ENCODE data around the gene CTNNA3. TPM values are rescaled to one million over a fixed set of nuclear protein-coding genes. Genes with fewer than 3 reads are reported as not detected.

The CTNNA3 gene
- polyA plus RNA-seq, 4 donors, result 3.4 to 4.4 (median 4.0) TPM

- DNase-seq (ENCODE audit: low read depth in 4 of 4, low spot score in 3 of 4), result no peak
Measured at GRCh38 chr10:66917104-66917503, 778.9 kb downstream of the CTNNA3 start.

GRCh38 chr10:66916030-66916429 is 780.0 kb downstream of the CTNNA3 start:
- DNase-seq (ENCODE audit: low read depth in 4 of 4, low spot score in 3 of 4), result no peak

- no peak for DNase-seq (ENCODE audit: low read depth in 4 of 4, low spot score in 3 of 4)
Measured at GRCh38 chr10:66910671-66911070, 785.3 kb downstream of the CTNNA3 start.

- no peak for DNase-seq (ENCODE audit: low read depth in 4 of 4, low spot score in 3 of 4)
Measured at GRCh38 chr10:66892871-66893270, 803.1 kb downstream of the CTNNA3 start.

- DNase-seq (ENCODE audit: low read depth in 4 of 4, low spot score in 3 of 4), result no peak
Measured at GRCh38 chr10:66888237-66888636, 807.8 kb downstream of the CTNNA3 start.

- DNase-seq (ENCODE audit: low read depth in 4 of 4, low spot score in 3 of 4), result no peak
Measured at GRCh38 chr10:66886848-66887247, 809.1 kb downstream of the CTNNA3 start.

- no peak for DNase-seq (ENCODE audit: low read depth in 4 of 4, low spot score in 3 of 4)
Measured at GRCh38 chr10:66882271-66882670, 813.7 kb downstream of the CTNNA3 start.

GRCh38 chr10:66881814-66882213 is 814.2 kb downstream of the CTNNA3 start:
- no peak for DNase-seq (ENCODE audit: low read depth in 4 of 4, low spot score in 3 of 4)

- DNase-seq (ENCODE audit: low read depth in 4 of 4, low spot score in 3 of 4), result no peak
Measured at GRCh38 chr10:66880826-66881225, 815.2 kb downstream of the CTNNA3 start.

GRCh38 chr10:66880292-66880691 is 815.7 kb downstream of the CTNNA3 start:
- DNase-seq (ENCODE audit: low read depth in 4 of 4, low spot score in 3 of 4), result no peak

- DNase-seq (ENCODE audit: low read depth in 4 of 4, low spot score in 3 of 4), result no peak
Measured at GRCh38 chr10:66877361-66877760, 818.6 kb downstream of the CTNNA3 start.

GRCh38 chr10:66869635-66870034 is 826.4 kb downstream of the CTNNA3 start:
- no peak for DNase-seq (ENCODE audit: low read depth in 4 of 4, low spot score in 3 of 4)

- DNase-seq (ENCODE audit: low read depth in 4 of 4, low spot score in 3 of 4), result no peak
Measured at GRCh38 chr10:66862687-66863258, 833.2 kb downstream of the CTNNA3 start.

GRCh38 chr10:66860376-66860945 is 835.5 kb downstream of the CTNNA3 start:
- no peak for DNase-seq (ENCODE audit: low read depth in 4 of 4, low spot score in 3 of 4)

- no peak for DNase-seq (ENCODE audit: low read depth in 4 of 4, low spot score in 3 of 4)
Measured at GRCh38 chr10:66852811-66853210, 843.2 kb downstream of the CTNNA3 start.

GRCh38 chr10:66848856-66849255 is 847.1 kb downstream of the CTNNA3 start:
- no peak for DNase-seq (ENCODE audit: low read depth in 4 of 4, low spot score in 3 of 4)

- DNase-seq (ENCODE audit: low read depth in 4 of 4, low spot score in 3 of 4), result no peak
Measured at GRCh38 chr10:66844176-66844942, 851.6 kb downstream of the CTNNA3 start.

- DNase-seq (ENCODE audit: low read depth in 4 of 4, low spot score in 3 of 4), result no peak
Measured at GRCh38 chr10:66843396-66843795, 852.6 kb downstream of the CTNNA3 start.

- no peak for DNase-seq (ENCODE audit: low read depth in 4 of 4, low spot score in 3 of 4)
Measured at GRCh38 chr10:66842867-66843266, 853.1 kb downstream of the CTNNA3 start.

- DNase-seq (ENCODE audit: low read depth in 4 of 4, low spot score in 3 of 4), result no peak
Measured at GRCh38 chr10:66842371-66842770, 853.6 kb downstream of the CTNNA3 start.

GRCh38 chr10:66838656-66839055 is 857.3 kb downstream of the CTNNA3 start:
- DNase-seq (ENCODE audit: low read depth in 4 of 4, low spot score in 3 of 4), result no peak

- DNase-seq (ENCODE audit: low read depth in 4 of 4, low spot score in 3 of 4), result peak in 2 of 4 donors; percentile 12 to 22
Measured at GRCh38 chr10:66837990-66838389, 858.0 kb downstream of the CTNNA3 start.
